ENCODE results near the gene COL18A1.

- TF ChIP-seq POLR2A (IDR thresholded peaks at IDR 0.05; ENCODE audit: low read length) (no peak), GATA1 (IDR thresholded peaks at IDR 0.05; ENCODE audit: low read depth, low read length) (no peak)
Measured at GRCh38 chr21:45555251-45555556, 150.2 kb downstream of the COL18A1 start.

Measured in erythroblast (primary cell).